ENCODE data around the gene GRK6. TPM values are rescaled to one million over a fixed set of nuclear protein-coding genes. Genes with fewer than 3 reads are reported as not detected.

GRK6 gene
- total RNA-seq (2012; rRNA removed) (30.1 and 35.0 TPM in 2 replicates), polyA plus RNA-seq (2012; rRNA removed) (25.3 and 30.1 TPM in 2 replicates), Bru-seq, nascent RNA (percentile 63 among the genes with signal in this experiment), BruChase-seq, experiment 1, labeled RNA remaining after a 6-hour chase (percentile 56 among the genes with signal in this experiment), BruChase-seq, experiment 2, labeled RNA remaining after a 2-hour chase (percentile 51 among the genes with signal in this experiment)
- 29.1 and 34.2 TPM in 2 replicates for polyA plus RNA-seq (2012; cell fraction: cytosol; rRNA removed)
- 23.2 and 34.3 TPM in 2 replicates for polyA plus RNA-seq (2012; cell fraction: nucleus; rRNA removed; ENCODE audit: low replicate concordance)
- long read RNA-seq, transcript GRK6-201 (16 exons, 2,939 nt), result major isoform, 44 of 64 reads
- long read RNA-seq, partial matches to known transcripts, result 6 of 64 reads
- long read RNA-seq, other reads (novel, unspliced or antisense), result 8 of 64 reads

DNA sequence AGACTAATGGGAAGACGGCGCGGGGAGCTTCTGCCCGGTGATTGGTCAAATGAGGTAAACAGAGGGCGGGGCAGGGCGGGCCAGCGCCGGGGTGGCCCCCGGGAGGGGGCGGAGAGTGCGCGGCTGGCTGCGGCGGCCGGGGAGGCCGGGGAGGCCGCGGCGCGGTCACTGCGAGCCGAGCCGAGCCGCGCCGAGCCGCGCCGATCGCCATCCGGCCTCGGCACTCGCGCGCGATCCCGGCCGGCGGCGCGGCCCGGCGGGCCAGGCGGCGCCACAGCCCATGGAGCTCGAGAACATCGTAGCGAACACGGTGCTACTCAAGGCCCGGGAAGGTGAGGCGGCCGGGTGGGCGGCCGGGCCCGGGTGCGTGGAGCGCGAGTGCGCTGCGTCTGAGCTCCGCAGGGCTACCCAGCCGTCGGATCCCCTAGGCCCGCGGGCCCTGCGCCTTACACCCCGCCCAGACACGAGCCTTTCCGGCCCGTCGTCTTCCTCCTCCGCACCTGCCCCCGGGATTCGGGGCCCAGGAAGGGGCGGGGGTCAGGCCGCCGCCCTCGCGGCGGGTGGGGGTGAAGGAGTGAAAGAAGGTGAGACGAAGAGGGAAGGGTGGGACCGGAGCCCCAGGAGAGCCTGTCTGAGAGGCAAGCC lies at the start of gene GRK6:
Gene GRK6, plus strand, starts transcription at position 111 of the 645 bp plus-strand sequence. Its CDS starts 170 bp downstream, at position 281.
- Histone ChIP-seq H3K27ac (ENCODE audit: insufficient read depth, low read length) (peak within 1 kb of the TSS; percentile 85), H3K36me3 (ENCODE audit: control insufficient read depth, insufficient read depth, low read length) (no peaks in the 10 kb centered on the region), H2BK20ac (ENCODE audit: low read depth, low read length) (peak within 1 kb of the TSS; percentile 84), H3K9me1 (ENCODE audit: insufficient read depth, low read length) (peaks cover 15% of the 10 kb centered on the region), H2BK5ac (ENCODE audit: low read depth, low read length, poor library complexity, severe bottlenecking) (peak within 1 kb of the TSS; percentile 75), H3K4me2 (ENCODE audit: low read depth, low read length) (peak within 1 kb of the TSS; percentile 90), H4K5ac (ENCODE audit: low read depth, low read length) (peak within 1 kb of the TSS; percentile 94), H4K8ac (ENCODE audit: low read depth in 2 of 2, low read length in 2 of 2) (peak within 1 kb of the TSS; percentile 95 to 98), H2AK9ac (replicated peaks; ENCODE audit: low read depth, low read length, poor library complexity) (peak within 1 kb of the TSS; percentile 95), H4K20me1 (ENCODE audit: insufficient read depth, low read length) (peaks cover 29% of the 10 kb centered on the region), H3K4me3 (ENCODE audit: insufficient read depth, low read depth, low read length) (peak within 1 kb of the TSS; percentile 81), H2AK5ac (ENCODE audit: low read depth, low read length) (peak within 1 kb of the TSS; percentile 93), H3K9me3 (ENCODE audit: control insufficient read depth, insufficient read depth, low read length) (no peaks in the 10 kb centered on the region), H2AFZ (replicated peaks; ENCODE audit: low read length, poor library complexity) (peak within 1 kb of the TSS; percentile 97), H2BK120ac (ENCODE audit: low read depth, low read length) (peak within 1 kb of the TSS; percentile 90), H4K91ac (ENCODE audit: insufficient read depth, low read depth, low read length) (peak within 1 kb of the TSS; percentile 96), H3K4me1 (ENCODE audit: control insufficient read depth, insufficient read depth, low read length) (peaks cover 13% of the 10 kb centered on the region), H3K79me1 (ENCODE audit: low read depth in 1 of 2, low read length in 2 of 2) (peaks cover 13 to 49% of the 10 kb centered on the region in 2 experiments), H3K27me3 (ENCODE audit: control insufficient read depth, insufficient read depth, low read length) (no peaks in the 10 kb centered on the region), H3K56ac (ENCODE audit: extremely low read depth, insufficient read depth, low read length) (peak within 1 kb of the TSS; percentile 82), H3K23ac (ENCODE audit: low read depth, low read length) (peak within 1 kb of the TSS; percentile 93), H3K14ac (replicated peaks; ENCODE audit: low read depth, low read length) (peak within 1 kb of the TSS; percentile 95), H3K18ac (ENCODE audit: low read depth, low read length) (peak within 1 kb of the TSS; percentile 75), H2BK15ac (ENCODE audit: low read depth, low read length) (peak within 1 kb of the TSS; percentile 97), H3K4ac (ENCODE audit: low read depth, low read length) (peak within 1 kb of the TSS; percentile 97), H3K9ac (ENCODE audit: low read depth, low read length) (peak within 1 kb of the TSS; percentile 76)
- DNase-seq, result no peak
- intact Hi-C loops (cut with micrococcal nuclease) (loop anchor here (1.0 kb wide), 1 partner anchor 22 kb away; no protein-coding TSS in a partner anchor), in situ Hi-C loops (cut with MboI; ENCODE audit: low sequenced_read_pairs) (no loop called here), dilution Hi-C loops (cut with HindIII; ENCODE audit: low sequenced_read_pairs, unreplicated experiment) (no loop called here)
- 0% methylated on average over 51 of the region's 82 CpGs; no CpG with 5 or more reads in 1 of the 2 experiments for WGBS, 2 experiments (ENCODE audit: extremely low coverage in 2 of 2, insufficient read length in 1 of 2)
- POLR2A ChIA-PET (ENCODE audit: unreplicated experiment), result interaction anchor here (0.6 to 0.9 kb wide), 5 partner anchors 10 to 142 kb away, joined by 3 to 7 read pairs (median 5); partner anchors contain the start of gene PDLIM7
- BruUV-seq (replicated peaks), result no TSS peak
- CTCF ChIA-PET, result interaction anchor here (0.6 to 3.1 kb wide), 4 partner anchors 13 to 74 kb away, joined by 3 to 13 read pairs (median 4); no protein-coding TSS in a partner anchor
- TF ChIP-seq POLR2A (IDR thresholded peaks at IDR 0.05; ENCODE audit: low read depth, low read length), result peak; percentile 59
- peak; percentile 92 for TF ChIP-seq MAZ (IDR thresholded peaks at IDR 0.05; ENCODE audit: borderline replicate concordance, low read depth, low read length)
- TF ChIP-seq, protein P1, sequence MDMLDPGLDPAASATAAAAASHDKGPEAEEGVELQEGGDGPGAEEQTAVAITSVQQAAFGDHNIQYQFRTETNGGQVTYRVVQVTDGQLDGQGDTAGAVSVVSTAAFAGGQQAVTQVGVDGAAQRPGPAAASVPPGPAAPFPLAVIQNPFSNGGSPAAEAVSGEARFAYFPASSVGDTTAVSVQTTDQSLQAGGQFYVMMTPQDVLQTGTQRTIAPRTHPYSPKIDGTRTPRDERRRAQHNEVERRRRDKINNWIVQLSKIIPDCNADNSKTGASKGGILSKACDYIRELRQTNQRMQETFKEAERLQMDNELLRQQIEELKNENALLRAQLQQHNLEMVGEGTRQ (IDR thresholded peaks at IDR 0.05; ENCODE audit: low read depth, low read length), result no peak
- 0 out of 2 replicates have a peak, but pooled peaks have one; percentile 19 for TF ChIP-seq MXI1 (IDR thresholded peaks at IDR 0.05; ENCODE audit: borderline replicate concordance, low read depth, low read length)
- no peak for TF ChIP-seq CHD1 (IDR thresholded peaks at IDR 0.05; ENCODE audit: low read depth, low read length)
- peak; percentile 3; the same call in 1 of the 2 replicates for TF ChIP-seq BHLHE40 (IDR thresholded peaks at IDR 0.05; ENCODE audit: low read depth, low read length)
- ATAC-seq (ENCODE audit: low read depth), result peak; percentile 8
